Stimulated activated CD4-positive, alpha-beta T cell treated with anti-CD3 and anti-CD28 coated beads, Interleukin-1b, Interleukin-23, amount 100 ng/mL, for 24 hours (primary cell): ENCODE measurements around the gene ZSWIM6.
A peak's percentile ranks its signal among the peaks of the same experiment; 100 is the strongest.

Experiments
- DNase-seq, 4 experiments: peaks; one replicate each; pipeline ENCODE4 v3.0.0-alpha.2; 2020; ENCODE audit warnings: low read depth in 4 of 4, low spot score in 1 of 4

Gene ZSWIM6

DNA sequence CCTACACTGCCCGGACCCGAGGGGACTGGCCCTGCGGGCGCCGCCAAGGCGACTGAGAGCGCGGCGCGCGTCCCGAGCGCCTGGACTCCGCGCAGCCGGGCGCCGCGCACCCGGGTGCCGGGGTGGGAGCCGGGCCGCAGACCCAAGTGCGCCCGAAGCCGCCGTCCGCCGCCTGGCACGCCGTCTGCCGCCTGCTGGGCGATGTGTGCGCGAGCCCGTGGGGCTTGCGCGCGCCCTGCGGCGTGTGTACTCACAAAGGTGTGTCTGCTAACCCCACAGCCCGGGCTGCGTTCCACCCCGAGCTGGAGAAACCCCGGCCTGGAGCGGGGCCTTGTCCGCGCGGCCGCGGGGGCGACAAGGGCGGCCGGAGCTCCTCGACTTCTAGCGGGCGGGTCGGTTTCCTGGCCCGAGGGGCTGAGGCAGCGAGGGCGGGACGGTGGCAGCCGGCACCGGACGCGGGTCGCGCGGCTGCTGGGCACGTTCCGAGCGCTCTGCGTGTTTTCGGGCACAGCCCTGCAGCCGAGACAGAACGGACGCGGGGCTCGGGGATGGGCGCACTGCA, 1.1 kb upstream of the ZSWIM6 start:
- peak in 2 of 4 experiments; percentile 47 to 50 for DNase-seq

- DNase-seq: no peak
Observed at GRCh38 chr5:61332358-61332749, 296 bp downstream of the ZSWIM6 start.

GRCh38 chr5:61332851-61333320, 828 bp downstream of the ZSWIM6 start:
- DNase-seq: no peak

- DNase-seq: no peak
Observed at GRCh38 chr5:61333321-61333953, 1.4 kb downstream of the ZSWIM6 start.

GRCh38 chr5:61333954-61334867, 2.2 kb downstream of the ZSWIM6 start:
- no peak for DNase-seq

GRCh38 chr5:61334868-61335615, 3.0 kb downstream of the ZSWIM6 start:
- no peak for DNase-seq

GRCh38 chr5:61339764-61340163, 7.7 kb downstream of the ZSWIM6 start:
- no peak for DNase-seq

GRCh38 chr5:61340775-61341361, 8.8 kb downstream of the ZSWIM6 start:
- DNase-seq: no peak

DNA sequence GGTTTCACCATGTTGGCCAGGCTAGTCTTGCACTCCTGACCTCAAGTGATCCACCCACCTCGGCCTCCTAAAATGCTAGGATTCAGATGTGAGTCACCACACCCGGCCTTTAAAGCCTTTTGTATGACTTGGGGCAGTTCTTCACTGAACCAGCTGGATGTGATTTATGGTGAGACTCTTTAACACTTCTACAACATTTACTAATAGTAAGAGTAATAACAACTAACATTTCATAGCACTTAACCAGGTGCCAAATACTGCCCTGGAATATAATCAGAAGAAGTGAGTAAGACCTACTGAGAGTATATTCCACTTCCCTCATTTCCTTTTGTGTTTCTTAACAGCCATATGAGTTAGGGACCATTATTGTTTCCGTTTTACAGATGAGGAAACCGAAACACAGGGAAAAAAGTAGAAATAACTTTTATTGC, 10.0 kb downstream of the ZSWIM6 start:
- no peak for DNase-seq

- DNase-seq: no peak
Observed at GRCh38 chr5:61344187-61344944, 12.3 kb downstream of the ZSWIM6 start.

GRCh38 chr5:61346511-61346910, 14.5 kb downstream of the ZSWIM6 start:
- DNase-seq: no peak

GRCh38 chr5:61347080-61347479, 15.0 kb downstream of the ZSWIM6 start:
- no peak for DNase-seq

- no peak for DNase-seq
Observed at GRCh38 chr5:61348447-61348846, 16.4 kb downstream of the ZSWIM6 start.

GRCh38 chr5:61349935-61350334, 17.9 kb downstream of the ZSWIM6 start:
- DNase-seq: no peak

GRCh38 chr5:61350535-61350934, 18.5 kb downstream of the ZSWIM6 start:
- DNase-seq: no peak

DNA sequence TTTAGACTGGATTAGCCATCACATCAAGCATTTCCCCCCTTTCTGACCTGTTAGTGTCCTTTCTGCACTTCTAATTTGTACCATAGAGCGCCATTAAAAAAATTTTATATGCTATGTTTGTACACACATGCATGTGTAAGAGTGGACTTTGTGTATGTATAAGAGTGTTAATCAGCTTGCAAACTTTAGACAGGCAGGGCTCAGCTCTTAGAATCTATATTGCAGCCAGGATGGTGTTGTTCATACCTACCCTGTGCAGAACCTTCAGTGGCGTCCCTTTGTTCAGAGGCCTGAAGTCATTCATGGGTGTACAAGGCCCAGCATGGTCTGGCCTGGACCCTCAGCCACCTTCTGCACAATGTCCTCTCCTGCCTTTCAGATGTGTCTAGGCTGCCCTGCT, 19.7 kb downstream of the ZSWIM6 start:
- no peak for DNase-seq

GRCh38 chr5:61352180-61352579, 20.1 kb downstream of the ZSWIM6 start:
- DNase-seq: no peak

DNA sequence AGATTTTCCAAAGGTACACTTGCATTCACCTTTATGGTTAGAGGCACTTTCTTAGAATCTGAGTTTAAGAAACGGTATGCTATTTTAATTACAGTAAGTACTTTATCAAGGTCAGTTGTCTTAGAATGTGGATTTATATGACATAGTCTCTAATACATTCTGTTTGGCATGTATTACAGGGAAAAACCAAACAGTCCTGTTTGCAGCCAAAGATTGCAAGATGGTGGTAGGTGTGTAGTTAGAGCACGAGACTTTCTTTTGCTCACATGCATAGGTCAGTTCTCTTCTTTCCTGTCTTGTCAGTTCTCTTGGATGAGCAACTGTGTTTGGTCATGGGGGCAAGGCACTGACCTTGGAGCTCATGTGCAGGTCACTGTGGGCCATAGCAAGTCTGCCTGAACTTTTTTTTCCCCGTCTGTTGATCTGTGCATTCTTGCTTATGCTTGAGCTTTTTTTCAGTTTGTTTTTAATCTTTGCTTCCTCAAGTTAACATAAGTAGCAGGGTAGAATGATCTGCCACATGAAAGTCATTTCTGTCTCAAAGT, 20.6 kb downstream of the ZSWIM6 start:
- DNase-seq: no peak

DNA sequence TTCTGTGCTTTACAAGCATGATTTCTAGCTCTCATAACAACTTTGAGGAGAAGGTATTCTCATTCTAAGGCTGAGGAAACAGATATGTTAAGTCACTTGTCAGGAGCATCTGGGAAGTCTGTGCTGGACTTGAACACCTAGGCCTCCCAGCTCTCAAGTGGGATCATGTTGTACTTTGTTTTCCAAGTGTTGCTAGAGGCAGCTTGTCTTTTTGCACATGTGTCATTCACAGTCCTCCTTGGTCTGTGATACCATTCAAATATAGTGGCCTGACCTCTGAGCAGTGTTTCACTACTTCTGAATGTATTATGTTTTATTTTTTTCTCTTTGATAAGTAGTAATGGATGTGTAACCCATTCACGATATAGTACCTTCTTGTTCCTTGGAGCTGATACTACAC, 21.2 kb downstream of the ZSWIM6 start:
- no peak for DNase-seq

- no peak for DNase-seq
Observed at GRCh38 chr5:61354199-61354598, 22.1 kb downstream of the ZSWIM6 start.
